DOHH2 (cell line): Measurements from ENCODE around the gene CXCL12.

Experiments used
- CTCF ChIP-seq: fragments of 200-600 bp; sonication (generic); IDR thresholded peaks from one replicate; pipeline ENCODE4 v1.5.1; 2014; ENCODE audit warnings: antibody characterized with exemption, mild to moderate bottlenecking, low read depth, low read length; ENCODE audit not compliant: poor library complexity, severe bottlenecking
- EZH2phosphoT487 ChIP-seq: fragments of 200-600 bp; sonication (generic); IDR thresholded peaks from 2 replicates; pipeline ENCODE4 v1.6.1; 2017; ENCODE audit warnings: borderline replicate concordance, mild to moderate bottlenecking, antibody characterized with exemption, low read length, moderate library complexity, mixed read lengths

GRCh38 chr10:44357023-44357540, 27.8 kb downstream of the CXCL12 start:
- no peak for TF ChIP-seq CTCF
- no peak for TF ChIP-seq EZH2phosphoT487
